Fibroblast of the aortic adventitia (primary cell): Measurements from ENCODE around the gene DICER1. TPM values are rescaled to one million over a fixed set of nuclear protein-coding genes. Genes with fewer than 3 reads are reported as not detected.

ENCODE experiments used
- DNase-seq: peaks from one replicate; pipeline ENCODE4 v3.0.0-alpha.2; 2010; ENCODE audit warnings: low read depth
- H3K4me3 ChIP-seq: 2 replicates; pipeline ENCODE4 v1.5.1; 2011; ENCODE audit warnings: low read depth, mild to moderate bottlenecking, control low read depth, low read length, moderate library complexity
- CTCF ChIP-seq: IDR thresholded peaks from 2 replicates; pipeline ENCODE4 v1.5.1; 2011; ENCODE audit warnings: mild to moderate bottlenecking, low read length, control low read depth, inconsistent platforms; ENCODE audit not compliant: insufficient read depth
- total RNA-seq: library from RNA; depleted of rRNA; stranded (reverse); fragments of >200 nt; gene quantifications from 2 replicates; pipeline ENCODE4 v1.2.3, GENCODE V29; 2012; ENCODE audit warnings: low replicate concordance

DICER1 gene
- total RNA-seq, 1 donor = 46.6 TPM

DNA sequence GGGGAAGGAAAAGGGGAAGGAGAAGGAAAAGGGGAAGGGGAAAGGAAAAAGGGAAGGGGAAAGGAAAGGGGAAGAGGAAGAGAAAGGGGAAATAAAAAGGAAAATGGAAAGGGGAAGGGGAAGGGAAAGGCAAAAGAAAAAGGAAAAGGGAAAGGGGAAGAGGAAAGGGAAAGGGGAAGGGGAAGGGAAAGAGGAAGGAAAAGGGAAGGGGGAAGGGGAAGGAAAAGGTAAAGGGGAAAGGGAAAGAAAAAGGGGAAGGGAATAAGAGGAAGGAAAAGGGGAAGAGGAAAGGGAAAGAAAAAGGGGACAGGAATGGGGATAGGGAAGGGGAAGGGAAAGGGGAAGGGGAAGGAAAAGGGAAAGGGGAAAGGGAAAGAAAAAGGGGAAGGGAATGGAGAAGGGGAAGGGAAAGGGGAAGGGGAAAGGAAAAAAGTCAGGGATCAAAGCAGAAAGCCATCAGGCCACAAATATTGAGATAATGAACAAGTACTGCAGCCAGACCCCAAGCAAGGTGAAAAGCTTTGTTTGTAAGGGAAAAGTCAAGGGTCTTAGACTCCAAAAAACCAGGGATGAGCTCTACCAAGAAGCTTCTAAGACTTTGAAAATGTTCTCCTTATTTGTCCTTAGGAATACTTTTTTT, 20.0 kb downstream of the DICER1 start:
- no peak for DNase-seq
- no peak overlapping the region for H3K4me3 ChIP-seq
- no peak for TF ChIP-seq CTCF

- peak; percentile 58 for DNase-seq
- no peak for TF ChIP-seq CTCF
- no peak overlapping the region for H3K4me3 ChIP-seq
Observed at GRCh38 chr14:95136631-95137030, 20.7 kb downstream of the DICER1 start.

GRCh38 chr14:95134304-95134933, 22.9 kb downstream of the DICER1 start:
- no peak overlapping the region for H3K4me3 ChIP-seq
- DNase-seq = peak; percentile 49
- TF ChIP-seq CTCF = no peak

DNA sequence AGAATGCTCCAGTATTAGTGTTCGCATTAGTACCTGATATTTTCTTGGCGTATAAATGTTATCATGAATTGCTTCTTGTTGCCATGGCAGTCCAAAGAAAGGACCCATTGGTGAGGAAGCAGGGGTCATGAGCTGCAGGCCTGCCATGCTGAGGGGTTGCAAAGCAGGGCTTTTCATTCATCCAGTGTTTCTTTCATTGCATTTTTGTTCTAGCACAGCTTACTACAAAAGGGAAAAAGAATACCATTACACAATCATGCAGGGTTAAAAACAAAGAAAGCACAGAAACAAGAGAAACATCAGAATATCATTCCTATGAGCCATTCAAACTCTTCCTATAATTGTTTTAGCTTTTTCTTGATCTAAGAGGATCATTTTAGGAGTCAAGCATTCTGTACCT, 24.0 kb downstream of the DICER1 start:
- no peak for DNase-seq
- H3K4me3 ChIP-seq = no peak overlapping the region
- TF ChIP-seq CTCF = no peak

DNA sequence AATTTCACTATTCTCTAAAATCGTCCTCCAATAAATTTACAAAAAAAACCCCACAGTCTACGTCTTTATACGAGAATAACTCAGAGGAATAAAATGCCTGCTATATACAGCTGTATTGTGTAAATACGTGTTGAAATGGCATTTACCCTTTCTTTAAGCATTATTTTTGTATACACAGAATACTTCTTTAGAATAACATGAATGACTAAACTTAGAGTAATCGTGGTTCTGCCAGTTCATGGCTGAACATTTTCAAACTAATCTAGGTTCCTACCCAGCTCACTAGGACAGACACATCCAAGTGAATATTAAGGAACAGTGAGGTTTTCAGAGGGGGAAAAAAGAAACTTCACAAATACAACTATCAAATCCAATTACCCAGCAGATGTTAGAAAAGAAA, 24.6 kb downstream of the DICER1 start:
- TF ChIP-seq CTCF = no peak
- H3K4me3 ChIP-seq = no peak overlapping the region
- no peak for DNase-seq

DNA sequence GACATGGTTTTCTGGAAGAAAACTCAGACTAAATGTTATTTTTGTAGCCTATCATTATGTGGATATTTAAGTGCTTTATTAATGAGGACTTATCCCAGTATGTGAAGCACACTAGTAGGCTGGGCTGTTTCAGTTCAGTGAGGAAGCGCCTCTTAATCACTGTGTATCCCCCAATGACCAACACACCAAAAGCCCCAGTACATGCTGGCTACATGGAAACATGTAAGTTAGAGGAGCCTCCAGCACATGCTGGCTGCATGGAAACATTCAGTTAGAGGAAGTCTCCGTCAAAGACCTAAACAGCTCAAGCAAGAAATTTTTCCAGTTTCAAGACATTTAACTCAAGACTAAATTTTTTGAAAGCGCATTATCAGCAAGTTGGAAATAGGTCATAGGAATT, 26.8 kb downstream of the DICER1 start:
- no peak for DNase-seq
- H3K4me3 ChIP-seq = no peak overlapping the region
- TF ChIP-seq CTCF = no peak

- no peak for DNase-seq
- H3K4me3 ChIP-seq = no peak overlapping the region
- no peak for TF ChIP-seq CTCF
Observed at GRCh38 chr14:95128140-95128539, 29.2 kb downstream of the DICER1 start.
